GM19035 (cell line): ENCODE data around the gene DIP2C.
"Not testable (repeated sequence)": the region's sequence is repeated elsewhere in the genome, so short reads cannot be mapped to it uniquely, and the experiment has no call there.

Source experiments
- ATAC-seq: cut with Tn5 transposase; IDR thresholded peaks from one replicate; pipeline ENCODE4 v1.9.1; 2021; ENCODE audit not compliant: unreplicated experiment

Gene DIP2C

GRCh38 chr10:488081-488932 lies 201.2 kb downstream of the DIP2C start:
- no peak for ATAC-seq

GRCh38 chr10:486666-487322 lies 202.7 kb downstream of the DIP2C start:
- no peak for ATAC-seq

- ATAC-seq, result no peak
Observed at GRCh38 chr10:486206-486605, 203.3 kb downstream of the DIP2C start.

- no peak for ATAC-seq
Observed at GRCh38 chr10:485776-486175, 203.7 kb downstream of the DIP2C start.

GRCh38 chr10:484925-485661 lies 204.4 kb downstream of the DIP2C start:
- no peak for ATAC-seq

GRCh38 chr10:484441-484924 lies 205.0 kb downstream of the DIP2C start:
- ATAC-seq, result no peak

GRCh38 chr10:483261-483660 lies 206.2 kb downstream of the DIP2C start:
- no peak for ATAC-seq

GRCh38 chr10:482848-483247 lies 206.6 kb downstream of the DIP2C start:
- no peak for ATAC-seq

GRCh38 chr10:482051-482501 lies 207.4 kb downstream of the DIP2C start:
- ATAC-seq, result no peak

- no peak for ATAC-seq
Observed at GRCh38 chr10:481628-482027, 207.8 kb downstream of the DIP2C start.

- no peak for ATAC-seq
Observed at GRCh38 chr10:480928-481552, 208.4 kb downstream of the DIP2C start.

- no peak for ATAC-seq
Observed at GRCh38 chr10:480498-480927, 209.0 kb downstream of the DIP2C start.

GRCh38 chr10:479706-480497 lies 209.6 kb downstream of the DIP2C start:
- not testable (repeated sequence) for ATAC-seq

- no peak for ATAC-seq
Observed at GRCh38 chr10:478471-479245, 210.8 kb downstream of the DIP2C start.

GRCh38 chr10:477620-478019 lies 211.8 kb downstream of the DIP2C start:
- ATAC-seq, result no peak

- ATAC-seq, result no peak
Observed at GRCh38 chr10:476455-476780, 213.1 kb downstream of the DIP2C start.

- ATAC-seq, result no peak
Observed at GRCh38 chr10:475709-476454, 213.6 kb downstream of the DIP2C start.

- ATAC-seq, result no peak
Observed at GRCh38 chr10:474946-475345, 214.5 kb downstream of the DIP2C start.

GRCh38 chr10:474406-474805 lies 215.1 kb downstream of the DIP2C start:
- ATAC-seq, result no peak
